HCT116 (cell line): Measurements from ENCODE around the gene RNF126. TPM values are rescaled to one million over a fixed set of nuclear protein-coding genes. Genes with fewer than 3 reads are reported as not detected.

Experiments
- ATAC-seq: fragments of 200-7000 bp; cut with Tn5 transposase; 2 replicates; pipeline ENCODE4 v1.9.1; 2020; ENCODE audit warnings: mild to moderate bottlenecking, moderate library complexity
- BruUV-seq: library from RNA; stranded (reverse); fragments of 400-500 nt; replicated peaks from 2 replicates; lab custom pipeline; 2021; lab: Mats Ljungman, UMichigan
- CTCF ChIA-PET: fragments of 300-600 bp; sonication (Branson Sonifier 250); formaldehyde crosslinking; loops from one replicate; lab custom pipeline; 2021; ENCODE audit warnings: antibody characterized with exemption; lab: Charles Lee
- POLR2A ChIA-PET: fragments of 300-600, 350-600 bp; sonication (Branson Sonifier 250); formaldehyde crosslinking; loops from one replicate; lab custom pipeline; 2021; ENCODE audit warnings: antibody characterized with exemption; lab: Charles Lee
- RAD21 ChIA-PET, 2 experiments: fragments of 300-600 bp; sonication (Branson Sonifier 250); formaldehyde crosslinking; loops; one replicate each; lab custom pipeline; 2023; ENCODE audit warnings: low total read pairs in 2 of 2; ENCODE audit not compliant: uncharacterized antibody in 2 of 2, unreplicated experiment in 2 of 2, low non-redundant PET in 1 of 2; lab: Charles Lee
- DNase-seq: peaks from one replicate; pipeline ENCODE4 v3.0.0-alpha.2; 2010; ENCODE audit warnings: low read depth, low spot score
- H2AFZ ChIP-seq: fragments of 200-600 bp; shearing (Covaris generic), sonication (generic); 2 replicates; pipeline ENCODE4 v1.6.1; 2017; ENCODE audit warnings: low read depth, mixed run types, mixed read lengths, antibody characterized with exemption, low read length; ENCODE audit not compliant: poor library complexity, severe bottlenecking
- H3K27ac ChIP-seq: 2 replicates; pipeline ENCODE4 v1.5.1; 2012; ENCODE audit warnings: low read depth, low read length
- H3K27me3 ChIP-seq: fragments of 200-600 bp; sonication (generic); 2 replicates; pipeline ENCODE4 v1.6.1; 2016; ENCODE audit warnings: mixed run types, low read length, mixed read lengths; ENCODE audit not compliant: insufficient read depth
- H3K36me3 ChIP-seq, 2 experiments: fragments of 200-500 bp in 1 of 2; fragments of 200-600 bp in 1 of 2; sonication (Bioruptor generic) in 1 of 2; sonication (generic) in 1 of 2; 2 replicates each; pipeline versions ENCODE4 v1.5.1 to v1.6.1; 2014 to 2016; ENCODE audit warnings: low read length in 2 of 2, inconsistent platforms in 1 of 2, mixed read lengths in 1 of 2, mixed run types in 1 of 2; ENCODE audit not compliant: insufficient read depth in 2 of 2, control insufficient read depth in 1 of 2
- H3K4me1 ChIP-seq, 2 experiments: fragments of 200-600 bp in 1 of 2; sonication (generic) in 1 of 2; 2 replicates each; pipeline versions ENCODE4 v1.5.1 to v1.6.1; 2012 to 2017; ENCODE audit warnings: low read length in 2 of 2, inconsistent platforms in 1 of 2, mild to moderate bottlenecking in 1 of 2, mixed read lengths in 1 of 2, mixed run types in 1 of 2, moderate library complexity in 1 of 2; ENCODE audit not compliant: insufficient read depth in 2 of 2, control insufficient read depth in 1 of 2
- H3K4me2 ChIP-seq: fragments of 200-600 bp; sonication (generic); 2 replicates; pipeline ENCODE4 v1.6.1; 2017; ENCODE audit warnings: mixed run types, low read length, mixed read lengths
- H3K4me3 ChIP-seq, 2 experiments: fragments of 200-600 bp in 1 of 2; sonication (generic) in 1 of 2; replicated peaks in 1 of 2; 2 replicates each; pipeline ENCODE4 v1.5.1; 2011 to 2016; ENCODE audit warnings: low read length in 2 of 2, control low read depth in 1 of 2, low read depth in 1 of 2, mild to moderate bottlenecking in 1 of 2, mixed read lengths in 1 of 2, mixed run types in 1 of 2
- H3K79me2 ChIP-seq: fragments of 200-600 bp; sonication (generic); 2 replicates; pipeline ENCODE4 v1.6.1; 2017; ENCODE audit warnings: mild to moderate bottlenecking, mixed run types, low read length, moderate library complexity, mixed read lengths; ENCODE audit not compliant: insufficient read depth
- H3K9ac ChIP-seq: fragments of 200-600 bp; sonication (generic); 2 replicates; pipeline ENCODE4 v1.6.1; 2016; ENCODE audit warnings: low read length, mixed read lengths
- H3K9me2 ChIP-seq: fragments of 200-600 bp; sonication (generic), shearing (Covaris generic); 2 replicates; pipeline ENCODE4 v1.6.1; 2017; ENCODE audit warnings: mixed run types, mild to moderate bottlenecking, moderate library complexity; ENCODE audit not compliant: insufficient read depth
- H3K9me3 ChIP-seq, 2 experiments: fragments of 200-500 bp in 1 of 2; fragments of 200-600 bp in 1 of 2; sonication (Bioruptor generic) in 1 of 2; sonication (generic) in 1 of 2; 2 replicates each; pipeline ENCODE4 v1.6.1; 2014 to 2017; ENCODE audit warnings: low read length in 2 of 2, mixed read lengths in 2 of 2, inconsistent platforms in 1 of 2, low read depth in 1 of 2, mild to moderate bottlenecking in 1 of 2, mixed run types in 1 of 2, moderate library complexity in 1 of 2; ENCODE audit not compliant: control insufficient read depth in 1 of 2, insufficient read depth in 1 of 2
- H4K20me1 ChIP-seq: fragments of 200-600 bp; sonication (generic), shearing (Covaris generic); 2 replicates; pipeline ENCODE4 v1.6.1; 2017; ENCODE audit warnings: mixed run types, mild to moderate bottlenecking, moderate library complexity; ENCODE audit not compliant: insufficient read depth
- CBX3 ChIP-seq: IDR thresholded peaks from 2 replicates; pipeline ENCODE4 v1.6.1; 2012; ENCODE audit warnings: low read depth
- CEBPB ChIP-seq: IDR thresholded peaks from 2 replicates; pipeline ENCODE4 v1.6.1; 2012; ENCODE audit warnings: low read depth
- EGR1 ChIP-seq: IDR thresholded peaks from 2 replicates; pipeline ENCODE4 v1.6.1; 2012; ENCODE audit warnings: low read depth
- ELF1 ChIP-seq: IDR thresholded peaks from 2 replicates; pipeline ENCODE4 v1.6.1; 2012; ENCODE audit warnings: low read depth, borderline replicate concordance
- EZH2 ChIP-seq: fragments of 200-600 bp; sonication (generic); IDR thresholded peaks from 2 replicates; pipeline ENCODE4 v1.6.1; 2017; ENCODE audit warnings: antibody characterized with exemption, mixed run types
- EZH2phosphoT487 ChIP-seq: fragments of 200-600 bp; IDR thresholded peaks from 2 replicates; pipeline ENCODE4 v1.6.1; 2018; ENCODE audit warnings: antibody characterized with exemption, borderline replicate concordance
- FOSL1 ChIP-seq: IDR thresholded peaks from 2 replicates; pipeline ENCODE4 v1.6.1; 2012; ENCODE audit warnings: low read depth
- POLR2A ChIP-seq: IDR thresholded peaks from 2 replicates; pipeline ENCODE4 v1.7.0; 2011; ENCODE audit warnings: borderline replicate concordance; ENCODE audit not compliant: insufficient read depth, insufficient read length; ENCODE audit errors: extremely low read depth
- RAD21 ChIP-seq: IDR thresholded peaks from 2 replicates; pipeline ENCODE4 v1.6.1; 2012; ENCODE audit warnings: low read depth, mild to moderate bottlenecking
- SIN3A ChIP-seq: IDR thresholded peaks from 2 replicates; pipeline ENCODE4 v1.6.1; 2012; ENCODE audit warnings: low read depth
- SP1 ChIP-seq: IDR thresholded peaks from 2 replicates; pipeline ENCODE4 v1.6.1; 2012; ENCODE audit warnings: low read depth
- TCF7L2 ChIP-seq: IDR thresholded peaks from 2 replicates; pipeline ENCODE4 v1.7.0; 2011; ENCODE audit warnings: borderline replicate concordance, inconsistent platforms; ENCODE audit not compliant: insufficient read depth, insufficient read length; ENCODE audit errors: extremely low read depth
- YY1 ChIP-seq: IDR thresholded peaks from 2 replicates; pipeline ENCODE4 v1.6.1; 2011; ENCODE audit warnings: low read length, low read depth, moderate library complexity, mild to moderate bottlenecking; ENCODE audit not compliant: insufficient replicate concordance; ENCODE audit errors: extremely low read depth
- ZFX ChIP-seq: fragments of 450-650 bp; IDR thresholded peaks from 2 replicates; pipeline ENCODE4 v1.6.1; 2017
- intact Hi-C: fragments of 100-400 bp; cut with micrococcal nuclease; formaldehyde crosslinking; loops from 2 replicates; pipeline ENCODE4 v1.10.0; 2022
- total RNA-seq: library from RNA; stranded (reverse); gene quantifications from one replicate; pipeline ENCODE4 v1.2.1, GENCODE V29; 2021; ENCODE audit not compliant: unreplicated experiment
- TF ChIP-seq, protein P1 (sequence below): IDR thresholded peaks from 2 replicates; pipeline ENCODE4 v1.6.1; 2011; ENCODE audit warnings: mild to moderate bottlenecking, low read length, moderate library complexity; ENCODE audit not compliant: insufficient replicate concordance; ENCODE audit errors: extremely low read depth
- TF ChIP-seq, protein P2 (sequence below): IDR thresholded peaks from 2 replicates; pipeline ENCODE4 v1.6.1; 2012; ENCODE audit warnings: low read depth
- TF ChIP-seq, protein P3 (sequence below): IDR thresholded peaks from 2 replicates; pipeline ENCODE4 v1.6.1; 2012
- TF ChIP-seq, protein P4 (sequence below): IDR thresholded peaks from 2 replicates; pipeline ENCODE4 v1.6.1; 2012

Gene RNF126
- total RNA-seq, 1 experiment from 2014 or later: 93.8 TPM

DNA sequence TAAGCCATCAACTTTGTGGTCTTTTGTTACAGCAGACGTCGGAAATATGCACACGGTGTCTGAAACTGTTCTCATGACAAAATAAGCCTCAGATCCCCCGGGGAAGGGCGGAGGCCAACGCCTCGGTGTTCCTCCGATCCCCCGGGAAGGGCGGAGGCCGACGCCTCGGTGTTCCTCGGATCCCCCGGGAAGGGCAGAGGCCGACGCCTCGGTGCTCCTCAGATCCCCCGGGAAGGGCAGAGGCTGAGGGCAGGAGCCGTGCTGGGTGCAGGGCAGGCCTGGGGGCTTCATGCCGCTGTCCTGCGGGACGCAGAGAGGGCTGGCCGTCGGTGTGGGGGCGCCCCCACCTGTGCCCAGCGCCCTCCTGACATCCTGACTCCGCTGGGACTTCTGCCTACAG is 18.7 kb downstream of the RNF126 start:
- no peaks in the 10 kb centered on the region for H4K20me1 ChIP-seq
- POLR2A ChIA-PET: no interaction called here
- H3K4me1 ChIP-seq: peaks cover 0 to 9% of the 10 kb centered on the region in 2 experiments; a peak in 2 of 4 replicates
- RAD21 ChIA-PET: no interaction called here
- no peak overlapping the region for H2AFZ ChIP-seq
- TF ChIP-seq ZFX: no peak
- no peak for TF ChIP-seq FOSL1
- no peak for TF ChIP-seq EZH2phosphoT487
- no peak for TF ChIP-seq POLR2A
- TF ChIP-seq, protein P1, sequence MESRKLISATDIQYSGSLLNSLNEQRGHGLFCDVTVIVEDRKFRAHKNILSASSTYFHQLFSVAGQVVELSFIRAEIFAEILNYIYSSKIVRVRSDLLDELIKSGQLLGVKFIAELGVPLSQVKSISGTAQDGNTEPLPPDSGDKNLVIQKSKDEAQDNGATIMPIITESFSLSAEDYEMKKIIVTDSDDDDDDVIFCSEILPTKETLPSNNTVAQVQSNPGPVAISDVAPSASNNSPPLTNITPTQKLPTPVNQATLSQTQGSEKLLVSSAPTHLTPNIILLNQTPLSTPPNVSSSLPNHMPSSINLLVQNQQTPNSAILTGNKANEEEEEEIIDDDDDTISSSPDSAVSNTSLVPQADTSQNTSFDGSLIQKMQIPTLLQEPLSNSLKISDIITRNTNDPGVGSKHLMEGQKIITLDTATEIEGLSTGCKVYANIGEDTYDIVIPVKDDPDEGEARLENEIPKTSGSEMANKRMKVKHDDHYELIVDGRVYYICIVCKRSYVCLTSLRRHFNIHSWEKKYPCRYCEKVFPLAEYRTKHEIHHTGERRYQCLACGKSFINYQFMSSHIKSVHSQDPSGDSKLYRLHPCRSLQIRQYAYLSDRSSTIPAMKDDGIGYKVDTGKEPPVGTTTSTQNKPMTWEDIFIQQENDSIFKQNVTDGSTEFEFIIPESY: no peak
- TF ChIP-seq EGR1: no peak
- no peak for TF ChIP-seq TCF7L2
- no peak for TF ChIP-seq YY1
- no peak for TF ChIP-seq SIN3A
- TF ChIP-seq, protein P2, sequence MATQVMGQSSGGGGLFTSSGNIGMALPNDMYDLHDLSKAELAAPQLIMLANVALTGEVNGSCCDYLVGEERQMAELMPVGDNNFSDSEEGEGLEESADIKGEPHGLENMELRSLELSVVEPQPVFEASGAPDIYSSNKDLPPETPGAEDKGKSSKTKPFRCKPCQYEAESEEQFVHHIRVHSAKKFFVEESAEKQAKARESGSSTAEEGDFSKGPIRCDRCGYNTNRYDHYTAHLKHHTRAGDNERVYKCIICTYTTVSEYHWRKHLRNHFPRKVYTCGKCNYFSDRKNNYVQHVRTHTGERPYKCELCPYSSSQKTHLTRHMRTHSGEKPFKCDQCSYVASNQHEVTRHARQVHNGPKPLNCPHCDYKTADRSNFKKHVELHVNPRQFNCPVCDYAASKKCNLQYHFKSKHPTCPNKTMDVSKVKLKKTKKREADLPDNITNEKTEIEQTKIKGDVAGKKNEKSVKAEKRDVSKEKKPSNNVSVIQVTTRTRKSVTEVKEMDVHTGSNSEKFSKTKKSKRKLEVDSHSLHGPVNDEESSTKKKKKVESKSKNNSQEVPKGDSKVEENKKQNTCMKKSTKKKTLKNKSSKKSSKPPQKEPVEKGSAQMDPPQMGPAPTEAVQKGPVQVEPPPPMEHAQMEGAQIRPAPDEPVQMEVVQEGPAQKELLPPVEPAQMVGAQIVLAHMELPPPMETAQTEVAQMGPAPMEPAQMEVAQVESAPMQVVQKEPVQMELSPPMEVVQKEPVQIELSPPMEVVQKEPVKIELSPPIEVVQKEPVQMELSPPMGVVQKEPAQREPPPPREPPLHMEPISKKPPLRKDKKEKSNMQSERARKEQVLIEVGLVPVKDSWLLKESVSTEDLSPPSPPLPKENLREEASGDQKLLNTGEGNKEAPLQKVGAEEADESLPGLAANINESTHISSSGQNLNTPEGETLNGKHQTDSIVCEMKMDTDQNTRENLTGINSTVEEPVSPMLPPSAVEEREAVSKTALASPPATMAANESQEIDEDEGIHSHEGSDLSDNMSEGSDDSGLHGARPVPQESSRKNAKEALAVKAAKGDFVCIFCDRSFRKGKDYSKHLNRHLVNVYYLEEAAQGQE: no peak
- no peak for TF ChIP-seq RAD21
- TF ChIP-seq, protein P3, sequence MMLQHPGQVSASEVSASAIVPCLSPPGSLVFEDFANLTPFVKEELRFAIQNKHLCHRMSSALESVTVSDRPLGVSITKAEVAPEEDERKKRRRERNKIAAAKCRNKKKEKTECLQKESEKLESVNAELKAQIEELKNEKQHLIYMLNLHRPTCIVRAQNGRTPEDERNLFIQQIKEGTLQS: no peak
- no peak for TF ChIP-seq SP1
- TF ChIP-seq CEBPB: no peak
- no peak for TF ChIP-seq CBX3
- TF ChIP-seq, protein P4, sequence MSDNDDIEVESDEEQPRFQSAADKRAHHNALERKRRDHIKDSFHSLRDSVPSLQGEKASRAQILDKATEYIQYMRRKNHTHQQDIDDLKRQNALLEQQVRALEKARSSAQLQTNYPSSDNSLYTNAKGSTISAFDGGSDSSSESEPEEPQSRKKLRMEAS: no peak
- TF ChIP-seq ELF1: no peak
- TF ChIP-seq EZH2: no peak
- H3K36me3 ChIP-seq: peaks cover 5 to 16% of the 10 kb centered on the region in 2 experiments; a peak in 3 of 4 replicates
- H3K9me2 ChIP-seq: no peaks in the 10 kb centered on the region
- ATAC-seq: no peak
- intact Hi-C loops: no loop called here
- BruUV-seq: no TSS peak
- no peak overlapping the region for H3K27ac ChIP-seq
- no peak overlapping the region for H3K4me3 ChIP-seq
- H3K9me3 ChIP-seq: no peaks in the 10 kb centered on the region
- CTCF ChIA-PET: no interaction called here
- no peak overlapping the region for H3K4me2 ChIP-seq
- peaks cover 1% of the 10 kb centered on the region; the same call in 1 of the 2 replicates for H3K79me2 ChIP-seq
- H3K9ac ChIP-seq: no peak overlapping the region
- no peaks in the 10 kb centered on the region for H3K27me3 ChIP-seq
- DNase-seq: no peak
